DOHH2 (cell line): ENCODE measurements around the gene NLK.

Experiments
- H3F3A ChIP-seq: fragments of 200-600 bp; sonication (generic), shearing (Covaris generic); 2 replicates; pipeline ENCODE4 v1.6.0; 2016; ENCODE audit warnings: antibody characterized with exemption, mild to moderate bottlenecking; ENCODE audit not compliant: control insufficient read depth, insufficient read depth
- H3K27ac ChIP-seq: fragments of 200-600 bp; sonication (generic); 2 replicates; pipeline ENCODE4 v1.5.1; 2014; ENCODE audit warnings: low read depth, mild to moderate bottlenecking, low read length, moderate library complexity
- H3K27me3 ChIP-seq: fragments of 200-600 bp; sonication (generic); 2 replicates; pipeline ENCODE4 v1.6.1; 2014; ENCODE audit warnings: mild to moderate bottlenecking, low read length, mixed read lengths; ENCODE audit not compliant: control insufficient read depth
- H3K36me3 ChIP-seq: fragments of 200-600 bp; sonication (generic); 2 replicates; pipeline ENCODE4 v1.6.1; 2014; ENCODE audit warnings: mild to moderate bottlenecking, low read length, moderate library complexity, mixed read lengths; ENCODE audit not compliant: control insufficient read depth
- H3K4me1 ChIP-seq: fragments of 200-600 bp; sonication (generic); 2 replicates; pipeline ENCODE4 v1.6.1; 2014; ENCODE audit warnings: mild to moderate bottlenecking, low read length, mixed read lengths; ENCODE audit not compliant: control insufficient read depth
- H3K4me2 ChIP-seq: fragments of 200-600 bp; sonication (generic); 2 replicates; pipeline ENCODE4 v1.6.0; 2014; ENCODE audit warnings: mild to moderate bottlenecking, low read length, moderate library complexity
- H3K4me3 ChIP-seq: fragments of 200-600 bp; sonication (generic); 2 replicates; pipeline ENCODE4 v1.5.1; 2014; ENCODE audit warnings: mild to moderate bottlenecking, low read length, mixed read lengths
- H3K79me2 ChIP-seq: fragments of 200-600 bp; sonication (generic); 2 replicates; pipeline ENCODE4 v1.6.1; 2014; ENCODE audit warnings: mild to moderate bottlenecking, low read length, mixed read lengths; ENCODE audit not compliant: control insufficient read depth
- H3K9me2 ChIP-seq: fragments of 200-600 bp; sonication (generic); replicated peaks from 2 replicates; pipeline ENCODE4 v1.6.1; 2014; ENCODE audit warnings: mild to moderate bottlenecking, low read length, mixed read lengths; ENCODE audit not compliant: control insufficient read depth
- H3K9me3 ChIP-seq: fragments of 200-600 bp; sonication (generic); 2 replicates; pipeline ENCODE4 v1.6.1; 2014; ENCODE audit warnings: antibody characterized with exemption, low read length, mixed read lengths; ENCODE audit not compliant: control insufficient read depth, insufficient read depth
- H4K20me1 ChIP-seq: fragments of 200-600 bp; sonication (generic); 2 replicates; pipeline ENCODE4 v1.6.0; 2014; ENCODE audit warnings: low read depth, mild to moderate bottlenecking, antibody characterized with exemption, low read length, moderate library complexity; ENCODE audit not compliant: control insufficient read depth, insufficient read depth
- CTCF ChIP-seq: fragments of 200-600 bp; sonication (generic); IDR thresholded peaks from one replicate; pipeline ENCODE4 v1.5.1; 2014; ENCODE audit warnings: antibody characterized with exemption, mild to moderate bottlenecking, low read depth, low read length; ENCODE audit not compliant: poor library complexity, severe bottlenecking
- EZH2phosphoT487 ChIP-seq: fragments of 200-600 bp; sonication (generic); IDR thresholded peaks from 2 replicates; pipeline ENCODE4 v1.6.1; 2017; ENCODE audit warnings: borderline replicate concordance, mild to moderate bottlenecking, antibody characterized with exemption, low read length, moderate library complexity, mixed read lengths

Gene NLK

GRCh38 chr17:28059675-28060074 is 17.2 kb downstream of the NLK start:
- Histone ChIP-seq H3K9me2 (no peaks in the 10 kb centered on the region), H3F3A (peaks cover 6% of the 10 kb centered on the region; the same call in 1 of the 2 replicates), H3K9me3 (no peaks in the 10 kb centered on the region), H3K4me3 (no peak overlapping the region), H3K79me2 (peaks cover 97% of the 10 kb centered on the region), H3K36me3 (no peaks in the 10 kb centered on the region), H3K4me2 (no peak overlapping the region), H3K27me3 (no peaks in the 10 kb centered on the region), H4K20me1 (no peaks in the 10 kb centered on the region), H3K4me1 (peaks cover 84% of the 10 kb centered on the region), H3K27ac (no peak overlapping the region)
- TF ChIP-seq EZH2phosphoT487 (no peak), CTCF (no peak)

DNA sequence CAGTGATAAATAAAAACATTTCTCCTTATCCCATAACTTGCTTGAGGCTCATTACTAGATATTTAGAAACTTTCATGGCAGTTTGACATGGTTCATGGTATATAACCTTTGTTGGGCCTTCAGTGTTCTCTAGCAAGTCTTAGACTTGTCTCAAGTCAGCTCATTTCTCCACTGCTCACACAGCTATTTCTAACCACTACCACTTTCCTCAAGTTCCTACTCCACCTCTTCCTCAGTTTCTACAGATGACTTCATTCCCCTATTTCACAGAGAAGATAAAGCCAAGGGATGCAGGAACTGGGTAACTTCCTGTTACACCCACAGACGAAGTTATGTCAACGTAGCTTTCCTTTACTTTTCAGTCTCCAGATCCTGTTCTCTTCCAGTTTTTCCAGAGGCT is 23.2 kb downstream of the NLK start:
- Histone ChIP-seq H3K27ac (no peak overlapping the region), H3K4me2 (peak overlapping the region; percentile 16; the same call in 1 of the 2 replicates), H3K9me2 (no peaks in the 10 kb centered on the region), H3F3A (peaks cover 10% of the 10 kb centered on the region), H3K4me1 (peaks cover 74% of the 10 kb centered on the region), H3K27me3 (no peaks in the 10 kb centered on the region), H3K79me2 (peaks cover 95% of the 10 kb centered on the region), H3K4me3 (no peak overlapping the region), H4K20me1 (no peaks in the 10 kb centered on the region), H3K9me3 (no peaks in the 10 kb centered on the region), H3K36me3 (peaks cover 15% of the 10 kb centered on the region)
- TF ChIP-seq CTCF (no peak), EZH2phosphoT487 (no peak)

DNA sequence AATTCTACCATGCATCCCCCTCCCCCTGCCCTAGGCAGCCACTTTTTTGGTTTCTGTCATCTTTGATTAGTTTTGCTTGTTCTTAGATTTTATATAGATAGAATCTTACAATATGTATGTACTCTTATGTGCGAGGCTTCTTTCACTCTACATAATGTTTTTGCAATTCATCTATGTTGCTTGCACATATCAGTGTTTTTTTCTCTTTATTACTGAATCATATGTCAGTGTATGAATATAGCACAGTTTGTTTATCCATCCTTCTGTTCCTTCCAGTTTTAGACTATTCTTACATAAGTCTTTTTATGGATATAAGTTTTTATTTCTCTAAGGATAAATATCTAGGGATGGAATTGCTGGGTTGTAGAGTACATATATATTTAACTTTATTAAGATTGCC is 26.6 kb downstream of the NLK start:
- Histone ChIP-seq H3K9me3 (peaks cover 8% of the 10 kb centered on the region; the same call in 1 of the 2 replicates), H3K27me3 (no peaks in the 10 kb centered on the region), H3K79me2 (peaks cover 84% of the 10 kb centered on the region), H3K4me1 (peaks cover 85% of the 10 kb centered on the region), H3K4me3 (no peak overlapping the region), H4K20me1 (no peaks in the 10 kb centered on the region), H3K9me2 (no peaks in the 10 kb centered on the region), H3K4me2 (no peak overlapping the region), H3K36me3 (peaks cover 24% of the 10 kb centered on the region), H3F3A (peaks cover 42% of the 10 kb centered on the region), H3K27ac (no peak overlapping the region)
- TF ChIP-seq CTCF (no peak), EZH2phosphoT487 (no peak)
